ENCODE results near the gene CHRDL2.

Gene CHRDL2

DNA sequence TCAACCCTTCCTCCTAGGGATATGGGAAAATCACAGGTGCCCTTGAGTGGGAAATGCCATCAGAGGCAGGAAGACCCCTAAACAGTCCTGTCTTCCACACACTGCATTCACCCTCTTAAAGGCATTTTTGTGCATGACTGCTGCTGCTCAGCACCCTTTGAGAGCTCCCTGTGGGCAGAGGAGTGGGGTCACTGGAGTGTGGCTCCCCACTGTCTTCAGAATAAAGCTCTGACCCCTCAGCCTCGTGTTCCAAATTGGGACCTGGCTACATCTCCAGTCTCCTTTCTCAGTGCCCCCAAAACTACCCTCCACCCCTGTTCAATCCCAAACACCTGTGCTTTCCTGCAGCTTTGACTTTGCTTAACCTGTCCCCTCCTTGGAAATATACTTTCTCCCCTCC, 46.6 kb downstream of the CHRDL2 start:
- no peak for DNase-seq

DNA sequence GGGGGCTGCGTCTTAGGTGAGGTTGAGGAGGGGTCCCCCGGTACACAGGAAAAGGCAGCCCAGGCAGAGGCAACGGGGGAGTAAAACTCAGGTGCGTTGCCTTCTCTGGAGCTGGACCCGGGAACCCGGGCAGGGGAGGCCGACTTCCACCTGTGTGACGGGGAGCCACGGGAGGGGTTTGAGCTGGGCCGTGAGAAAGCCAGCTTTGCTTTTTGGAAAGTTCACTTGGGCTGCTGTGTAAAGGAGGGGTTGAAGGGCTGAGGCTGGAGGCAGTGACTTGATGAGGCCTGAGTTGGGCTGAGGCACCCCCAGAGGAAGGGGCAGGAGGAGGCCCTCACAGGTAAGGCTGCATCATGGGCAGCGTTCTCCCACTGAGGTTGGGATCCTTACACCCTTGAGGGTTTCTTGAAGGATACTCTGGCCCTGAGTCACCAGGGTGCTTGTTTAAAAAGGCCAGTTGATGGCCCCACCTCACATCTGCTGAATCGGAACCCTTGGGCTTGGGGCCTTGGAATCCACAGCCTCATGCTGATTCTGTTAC, 47.2 kb downstream of the CHRDL2 start:
- no peak for DNase-seq

DNA sequence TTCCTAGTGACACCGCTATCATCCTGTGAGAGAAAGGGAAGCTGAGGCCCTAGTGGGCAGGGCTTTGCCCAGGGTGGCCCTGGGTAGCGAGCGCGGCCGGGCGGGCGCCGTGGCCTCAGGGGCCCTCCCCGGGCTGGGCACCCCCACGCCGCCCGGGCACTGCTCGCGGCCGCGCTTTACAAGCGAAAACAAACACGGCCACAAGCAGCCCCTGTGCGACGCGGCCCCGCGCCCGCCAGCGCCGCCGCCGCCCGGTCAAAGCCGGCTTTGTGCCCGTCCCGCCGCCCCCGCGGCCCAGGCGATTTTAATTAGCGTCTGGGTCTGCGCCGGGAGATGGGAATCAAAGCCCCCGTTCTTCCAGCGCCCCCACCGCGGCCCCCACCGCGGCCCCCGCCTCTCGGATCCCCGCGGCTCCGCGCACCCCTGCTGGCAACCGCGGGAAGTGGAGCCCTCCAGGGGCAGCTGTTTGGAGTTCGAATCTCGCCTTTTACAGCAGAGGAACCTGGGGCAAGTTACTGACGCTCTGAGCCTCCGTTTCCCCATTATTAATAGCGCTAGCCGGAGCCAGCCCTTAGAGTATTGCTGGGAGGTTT, 47.9 kb downstream of the CHRDL2 start:
- no peak for DNase-seq

DNA sequence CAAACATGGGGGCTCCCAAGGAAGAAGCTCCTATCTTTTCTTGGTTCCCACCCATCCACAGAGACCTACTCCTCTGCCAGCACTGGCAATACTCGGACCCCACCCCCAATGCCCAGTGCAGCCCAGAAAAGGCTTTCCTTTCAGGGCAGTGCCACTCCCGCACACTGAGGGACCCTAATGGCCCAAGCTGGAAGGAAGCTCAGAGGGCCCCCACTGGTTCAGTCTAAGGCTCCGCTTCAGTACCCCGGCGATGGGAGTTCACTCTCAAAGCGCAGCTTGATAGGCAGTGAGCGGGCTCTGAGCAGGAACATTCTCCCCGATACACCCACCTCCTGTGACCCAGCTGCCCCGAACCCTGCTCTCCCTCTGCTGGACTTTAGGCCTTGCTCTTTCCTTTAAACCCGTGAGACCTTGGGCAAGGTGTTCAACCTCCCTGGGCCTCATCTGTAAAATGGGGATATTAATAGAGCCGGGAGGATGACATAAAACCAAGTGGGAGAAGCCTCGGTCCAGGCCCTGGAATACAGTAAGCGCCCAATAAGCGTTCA, 48.4 kb downstream of the CHRDL2 start:
- no peak for DNase-seq

DNA sequence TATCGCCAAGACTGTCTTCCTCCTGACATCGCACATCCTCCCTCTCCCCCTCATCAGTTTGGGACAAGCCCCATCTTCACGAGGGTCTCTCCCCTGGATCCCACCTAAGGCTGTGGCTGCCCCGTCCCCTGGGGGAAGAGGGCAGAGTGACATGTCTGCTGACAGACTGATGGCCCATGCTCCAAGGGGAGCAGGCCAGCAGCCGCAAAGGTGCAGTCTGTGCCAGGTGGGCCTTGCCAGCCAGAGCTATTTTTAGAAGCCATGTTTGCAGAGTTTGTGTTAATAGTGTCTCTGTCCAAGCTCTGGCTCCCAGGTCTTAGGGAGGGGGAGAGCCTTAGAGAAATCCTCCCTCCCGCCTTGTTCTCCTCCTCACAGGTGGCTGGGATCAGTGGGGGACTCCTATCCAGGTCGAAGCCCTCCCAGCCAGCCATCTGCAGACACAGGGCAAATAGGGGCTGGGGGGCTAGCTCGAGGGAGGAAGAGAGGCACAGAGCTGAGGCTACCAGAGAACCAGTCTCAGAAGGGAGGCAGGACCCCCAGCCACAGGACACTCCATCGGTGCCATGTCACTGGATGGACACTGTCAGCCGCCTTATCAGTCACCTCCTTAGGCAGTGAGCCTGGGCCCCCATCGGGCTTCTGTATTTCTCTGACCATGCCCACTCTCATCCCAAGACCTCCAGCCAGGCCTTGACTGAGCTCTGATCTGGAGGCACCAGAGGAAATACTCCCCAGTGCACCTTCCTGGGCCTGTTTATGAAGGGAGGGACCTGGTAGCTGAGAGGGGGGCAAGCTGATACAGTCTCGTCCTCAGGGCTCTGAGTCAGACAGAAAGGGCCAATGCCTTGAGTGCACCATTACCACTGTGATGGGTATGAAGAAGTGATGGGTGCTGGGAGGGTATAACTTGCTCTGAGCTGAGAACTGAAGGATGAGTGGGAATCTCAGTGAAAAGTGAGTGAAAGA, 49.3 kb downstream of the CHRDL2 start:
- no peak for DNase-seq

DNA sequence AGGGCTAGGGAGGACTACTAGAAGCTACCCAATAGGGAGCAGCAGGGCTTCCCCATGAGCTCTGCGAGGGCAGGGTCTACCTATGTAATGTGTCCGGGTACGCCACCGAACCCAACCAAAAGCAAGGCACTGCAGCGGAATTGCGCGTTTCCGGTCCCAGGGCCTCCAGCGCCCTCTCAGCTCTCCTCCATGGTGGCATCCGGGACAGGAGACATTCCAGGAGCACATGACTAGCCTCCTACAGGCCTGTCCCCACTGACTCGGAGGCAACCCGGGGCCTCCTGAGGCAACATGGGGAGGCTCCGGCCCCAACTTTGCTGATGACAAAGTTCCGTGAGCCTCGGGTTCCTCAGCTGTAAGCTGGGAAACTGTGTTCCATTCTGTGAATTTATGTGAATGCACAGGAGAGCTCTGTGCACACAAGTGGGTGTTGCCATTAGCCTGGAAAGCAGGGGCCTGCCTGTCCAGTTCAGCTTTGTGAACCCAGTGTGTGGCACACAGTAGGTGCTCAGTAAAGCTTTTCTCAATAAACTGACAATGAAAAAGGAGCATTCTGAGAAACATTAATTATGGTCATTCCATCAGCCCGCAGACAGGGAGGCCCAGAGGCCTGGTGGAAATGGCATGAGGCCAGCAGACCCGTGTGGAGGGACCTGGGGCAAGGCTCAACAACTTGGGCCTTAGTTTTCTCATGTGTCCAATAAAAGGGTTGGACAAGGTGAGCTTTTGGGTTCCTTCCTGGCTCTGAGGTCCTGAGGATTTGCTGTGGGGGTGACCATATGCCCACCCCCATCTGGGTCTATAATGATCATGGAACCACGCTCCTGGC, 50.3 kb downstream of the CHRDL2 start:
- DNase-seq, result no peak

DNA sequence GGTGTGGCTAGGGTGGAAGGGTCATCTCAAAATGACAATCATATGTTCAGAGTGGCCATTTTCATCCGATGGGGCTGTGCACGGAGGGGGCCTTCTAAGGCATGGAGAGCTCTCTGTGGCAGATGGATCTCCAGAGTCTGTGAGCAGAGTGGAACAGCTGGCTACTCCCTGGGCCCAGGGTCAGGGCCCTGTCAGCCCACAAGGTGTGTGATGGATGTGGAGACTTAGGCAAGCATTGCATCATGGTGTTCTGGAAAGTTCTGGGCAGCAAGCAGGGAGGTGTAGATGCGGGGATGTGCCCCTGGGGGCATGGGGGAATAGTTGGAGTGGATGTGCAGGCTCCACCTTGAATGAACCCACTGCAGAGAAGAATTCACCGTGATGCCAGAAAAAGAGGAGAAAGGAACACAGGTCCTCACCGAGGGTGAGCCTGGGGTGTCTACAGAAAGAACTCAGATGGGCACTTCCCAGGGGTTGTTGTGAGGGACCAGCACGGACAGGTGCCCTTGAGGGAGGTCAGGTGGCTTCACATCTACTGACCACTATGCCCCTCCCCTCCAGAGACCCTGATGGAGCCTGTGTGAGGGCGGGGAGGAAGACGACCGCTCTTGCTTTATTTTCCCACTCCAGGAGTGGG, 51.1 kb downstream of the CHRDL2 start:
- DNase-seq, result no peak

DNA sequence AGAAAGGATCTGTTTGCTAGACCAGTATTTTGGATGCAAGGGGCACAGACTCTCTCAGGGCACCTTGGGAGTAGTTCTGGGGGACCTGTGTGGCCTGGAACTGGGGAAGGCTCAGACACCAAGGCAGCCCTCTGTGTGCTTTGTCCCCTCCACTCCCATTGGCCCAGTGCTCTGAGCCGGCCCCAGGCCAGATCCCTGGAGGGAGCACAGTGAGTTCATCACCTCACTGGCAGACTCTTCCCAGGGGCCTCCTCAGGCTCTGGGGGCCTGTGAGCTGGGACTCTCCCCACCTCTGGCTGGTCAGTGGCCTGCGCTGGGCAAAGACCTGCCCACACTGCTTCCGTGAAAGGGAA, 51.7 kb downstream of the CHRDL2 start:
- no peak for DNase-seq

DNA sequence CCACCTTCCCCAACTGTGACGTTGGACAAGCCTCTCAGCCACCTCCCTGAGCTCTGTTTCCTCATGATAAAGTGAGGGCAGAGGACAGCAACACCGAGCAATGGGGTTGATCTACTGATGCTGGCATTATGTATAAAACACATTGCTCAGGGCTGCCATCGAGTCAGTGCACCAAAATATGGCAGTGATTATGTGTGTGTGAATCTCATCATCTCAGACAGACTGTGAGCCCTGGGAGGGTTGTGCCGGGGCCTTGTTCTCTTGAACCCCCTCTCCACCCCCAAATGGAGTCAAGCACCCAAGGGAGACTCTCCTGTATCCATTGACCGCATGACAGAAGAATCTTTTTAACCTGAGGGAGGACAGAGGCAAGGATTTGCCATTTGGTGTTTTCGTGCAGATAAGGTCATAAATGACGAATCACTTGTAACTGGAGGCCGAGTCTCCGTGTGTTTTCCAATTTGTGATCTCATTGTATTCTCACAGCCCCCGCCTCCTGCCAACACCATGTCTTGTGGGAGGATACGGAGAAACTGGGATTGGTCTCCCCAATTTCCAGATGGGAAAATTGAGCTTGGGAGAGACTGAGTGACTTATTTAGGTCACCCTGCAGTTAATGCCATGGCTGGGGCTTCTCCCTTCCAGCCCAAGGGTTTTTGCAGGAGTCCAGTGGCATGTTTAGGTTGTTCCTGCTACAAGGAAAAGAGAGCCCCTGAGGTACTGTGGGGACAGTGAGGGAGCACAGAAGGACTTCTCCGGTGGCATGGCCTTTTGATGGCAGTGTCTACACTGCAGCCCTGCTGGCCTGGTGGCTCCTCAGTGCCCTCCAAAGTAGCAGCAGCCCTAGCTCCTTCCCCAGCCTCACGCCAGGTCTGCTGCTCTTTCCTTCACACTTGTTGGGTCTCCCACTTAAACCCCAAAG, 52.4 kb downstream of the CHRDL2 start:
- no peak for DNase-seq

DNA sequence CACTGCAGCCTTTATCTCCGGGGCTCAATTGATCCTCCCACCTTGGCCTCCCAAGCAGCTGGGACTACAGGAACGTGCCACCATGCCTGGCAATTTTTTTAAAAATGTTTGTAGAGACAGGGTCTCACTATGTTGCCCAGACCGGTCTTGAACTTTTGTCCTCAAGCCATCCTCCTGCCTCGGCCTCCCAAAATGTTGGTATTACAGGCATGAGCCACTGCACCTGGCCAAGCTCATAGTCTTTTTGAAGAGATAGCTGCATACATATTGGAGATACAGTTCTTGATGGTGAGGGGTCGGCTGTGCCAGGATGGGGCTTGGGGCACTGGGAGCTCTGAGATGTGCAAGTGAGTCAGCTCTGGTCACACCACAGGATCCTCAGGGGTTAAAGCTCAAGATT, 53.2 kb downstream of the CHRDL2 start:
- no peak for DNase-seq

DNA sequence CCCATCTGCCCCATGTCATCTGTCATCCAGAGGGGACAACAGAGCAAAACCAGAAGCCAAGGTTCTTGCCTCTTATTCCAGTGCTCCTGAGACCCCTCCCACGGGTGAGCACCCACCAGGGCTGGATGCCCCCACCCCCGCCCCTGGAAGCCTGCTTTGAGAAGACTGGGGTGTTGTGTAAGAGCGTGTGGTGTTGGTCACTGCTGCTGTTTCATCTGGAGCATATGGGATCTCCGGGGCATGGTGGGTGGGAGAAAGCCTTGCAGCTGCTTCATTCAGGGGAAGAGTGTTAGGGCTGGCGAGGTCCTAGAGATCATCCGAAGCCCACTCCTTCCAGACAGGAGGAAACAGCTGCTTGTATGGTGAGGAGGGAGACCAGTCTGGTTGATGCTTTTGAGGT, 54.1 kb downstream of the CHRDL2 start:
- no peak for DNase-seq

DNA sequence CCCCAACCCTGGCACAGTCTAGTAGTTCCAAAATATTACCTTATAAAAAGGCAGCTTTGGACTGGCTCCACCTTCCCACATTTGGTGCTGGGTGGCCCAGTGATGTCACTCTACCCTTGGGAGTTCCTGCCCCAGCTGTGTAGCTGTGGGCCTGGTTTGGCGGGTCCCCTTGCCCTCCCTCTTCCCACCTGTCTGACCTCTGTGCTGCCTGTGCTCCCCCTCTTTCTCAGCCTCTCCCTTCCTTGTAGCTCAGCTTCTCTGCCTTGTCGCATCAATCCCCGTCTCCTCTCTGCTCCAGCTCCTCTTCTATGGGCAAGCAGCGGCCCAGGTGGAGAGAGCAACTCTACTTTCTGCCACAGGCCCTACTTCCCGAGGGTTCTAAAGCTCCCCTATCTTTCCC, 54.6 kb downstream of the CHRDL2 start:
- DNase-seq, result no peak

DNA sequence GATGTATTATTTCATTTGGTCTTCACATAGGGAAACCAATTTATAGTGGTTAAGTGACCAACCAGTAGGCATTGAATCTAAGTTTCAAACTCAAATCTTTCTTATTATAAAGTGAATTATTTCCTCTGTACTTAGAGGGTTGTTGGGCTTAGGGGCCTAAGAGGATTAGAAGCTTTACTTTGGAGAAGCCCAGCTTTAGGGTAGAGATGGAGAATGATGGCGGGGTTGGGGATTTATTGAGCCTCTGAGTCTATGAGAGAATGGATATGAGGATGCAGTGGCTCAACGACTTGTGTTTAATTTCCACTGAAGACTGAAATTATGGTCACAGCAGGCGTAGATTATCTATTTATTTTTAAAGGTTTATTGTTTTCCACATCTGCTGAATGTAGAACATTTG, 55.5 kb downstream of the CHRDL2 start:
- no peak for DNase-seq

DNA sequence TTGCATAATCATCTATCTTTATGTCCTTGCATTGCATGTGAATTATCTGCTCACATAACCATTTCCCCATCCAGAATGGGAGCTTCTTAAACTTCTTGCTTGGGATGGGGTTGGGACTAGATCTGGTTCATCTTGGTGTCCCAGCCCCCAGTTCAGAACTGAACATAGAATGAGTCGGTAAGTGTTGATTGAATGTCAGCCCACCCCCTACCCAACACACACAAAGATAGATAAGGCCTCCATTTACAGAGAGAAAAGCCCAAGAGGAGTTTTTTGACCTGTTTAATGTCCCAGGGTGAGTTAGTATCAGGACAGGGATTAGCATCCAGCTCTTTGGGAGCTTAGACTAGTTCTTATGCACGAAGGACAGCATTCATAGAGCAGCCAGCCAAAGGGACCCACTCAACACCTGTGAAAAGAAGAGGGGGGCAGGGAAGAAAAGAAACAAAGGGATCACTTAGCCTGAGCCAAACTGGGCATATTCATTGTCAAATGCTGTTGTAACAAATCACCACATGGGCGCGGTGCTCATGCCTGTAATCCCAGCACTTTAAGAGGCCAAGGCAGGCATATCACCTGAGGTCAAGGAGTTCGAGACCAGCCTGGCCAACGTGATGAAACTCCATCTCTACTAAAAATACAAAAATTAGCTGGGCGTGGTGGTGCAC, 57.4 kb downstream of the CHRDL2 start:
- no peak for DNase-seq

DNA sequence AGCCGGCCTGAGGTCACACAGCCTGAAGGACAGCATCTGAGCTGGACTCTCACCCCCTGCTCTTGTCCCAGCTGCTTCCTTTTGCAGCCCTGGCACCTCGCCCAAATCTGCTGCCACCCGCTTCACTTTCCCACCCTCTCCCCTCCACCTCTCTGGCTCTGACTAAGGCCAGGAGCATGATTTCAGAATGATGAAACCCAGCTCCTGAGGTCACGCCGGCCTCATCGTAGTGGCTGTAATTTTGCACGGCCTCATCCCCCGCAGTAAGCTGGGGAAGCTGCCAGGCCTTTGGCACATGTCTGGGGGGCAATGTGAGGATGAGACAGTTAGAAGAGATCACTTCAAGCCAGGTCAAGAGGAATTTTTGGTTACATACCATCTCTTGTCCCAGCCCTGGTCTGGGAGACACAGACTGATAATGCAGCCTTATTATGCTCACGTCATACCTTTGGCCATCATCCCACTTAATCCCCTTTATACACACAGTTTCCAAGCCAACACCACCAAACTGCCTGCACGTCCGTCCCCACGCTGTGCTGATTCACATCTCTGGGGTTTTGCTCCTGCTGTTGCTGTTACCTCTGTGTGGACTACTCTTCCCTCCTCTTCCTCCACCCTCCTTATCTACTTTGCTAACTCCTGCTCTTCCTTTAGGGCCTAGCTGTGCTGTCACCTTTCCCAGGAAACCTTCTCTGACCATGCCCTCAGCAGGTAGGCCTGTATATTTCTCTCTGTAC, 58.1 kb downstream of the CHRDL2 start:
- no peak for DNase-seq

DNA sequence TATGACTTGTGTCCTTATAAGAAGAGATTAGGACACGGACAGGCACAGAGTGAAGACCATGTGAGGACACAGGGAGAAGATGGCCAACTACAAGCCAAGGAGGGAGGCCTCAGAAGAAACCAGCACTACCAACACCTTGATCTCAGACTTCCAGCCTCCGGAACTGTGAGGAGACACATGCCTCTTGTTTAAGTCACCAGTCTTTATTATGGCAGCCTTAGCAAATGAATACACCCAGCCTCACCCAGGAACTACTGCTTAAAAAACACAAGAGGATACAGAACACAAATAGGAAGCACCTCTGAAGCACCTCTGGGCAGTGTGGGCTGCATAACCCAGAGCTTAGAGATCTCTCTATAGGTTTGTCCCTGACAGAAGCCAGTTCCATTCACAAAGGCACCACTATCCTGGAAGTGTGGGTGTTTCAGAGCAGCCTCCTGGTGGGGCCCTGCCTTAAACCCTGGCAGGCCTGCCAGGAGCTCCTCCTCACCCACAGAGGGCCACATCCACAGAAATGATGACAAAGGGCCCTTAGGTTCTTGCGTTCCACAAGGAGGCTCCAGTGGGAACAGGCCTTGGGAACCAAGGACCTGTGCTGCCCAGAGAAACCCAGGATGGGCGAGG, 58.8 kb downstream of the CHRDL2 start:
- DNase-seq, result no peak

DNA sequence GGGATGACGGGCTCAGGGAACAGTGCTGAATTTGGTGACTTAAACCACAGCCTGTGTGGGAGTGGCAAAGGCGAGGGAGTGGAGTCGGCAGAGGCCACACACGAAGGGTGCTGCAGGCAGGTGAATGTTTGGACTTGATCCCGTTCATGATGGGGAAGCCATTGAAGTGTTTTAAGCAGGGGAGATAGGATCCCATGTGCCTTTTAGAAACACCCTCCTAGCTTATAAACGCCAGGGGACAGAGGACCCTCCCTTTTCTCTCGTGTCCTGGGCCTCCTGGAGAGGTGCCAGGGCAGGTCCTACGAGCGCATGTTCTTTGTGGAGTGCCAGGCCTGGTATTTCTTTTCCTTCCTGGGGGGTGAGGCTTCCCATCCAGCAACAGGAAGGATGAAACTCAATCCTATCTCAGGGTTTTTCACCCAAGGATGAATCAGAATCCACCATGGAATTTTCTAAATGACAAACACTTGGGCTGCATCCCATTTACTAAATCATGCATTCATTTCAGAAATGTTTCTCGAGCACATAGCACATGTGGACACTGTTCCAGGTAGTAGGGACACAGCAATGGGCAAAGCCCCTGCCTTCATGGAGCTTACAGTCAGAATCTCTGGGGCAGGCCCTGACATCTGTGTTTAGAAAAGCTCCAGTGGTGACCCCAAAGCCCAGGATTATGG, 59.6 kb downstream of the CHRDL2 start:
- DNase-seq, result no peak

DNA sequence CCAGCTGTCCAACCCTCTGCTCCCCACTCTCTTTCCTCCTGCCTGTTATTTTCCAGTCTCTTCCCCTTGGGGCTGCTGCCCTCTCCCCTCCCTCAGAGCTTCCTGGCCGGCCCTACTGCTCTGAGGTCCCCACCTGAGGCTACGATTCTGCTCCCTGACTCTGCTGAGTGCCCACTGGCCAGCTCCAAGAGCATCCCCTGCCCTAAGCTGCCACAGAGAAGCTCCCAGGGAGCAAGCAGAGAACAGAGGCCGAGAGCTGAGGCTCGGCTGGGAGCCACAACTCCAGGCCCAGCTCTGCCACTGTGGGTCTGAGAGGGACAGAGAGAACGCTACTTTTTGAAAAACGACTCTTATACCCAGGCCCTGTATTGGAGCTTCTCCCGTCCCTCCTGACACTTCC, 61.1 kb downstream of the CHRDL2 start:
- DNase-seq, result no peak
